ENCODE data around the gene B3GALT5.

DNA sequence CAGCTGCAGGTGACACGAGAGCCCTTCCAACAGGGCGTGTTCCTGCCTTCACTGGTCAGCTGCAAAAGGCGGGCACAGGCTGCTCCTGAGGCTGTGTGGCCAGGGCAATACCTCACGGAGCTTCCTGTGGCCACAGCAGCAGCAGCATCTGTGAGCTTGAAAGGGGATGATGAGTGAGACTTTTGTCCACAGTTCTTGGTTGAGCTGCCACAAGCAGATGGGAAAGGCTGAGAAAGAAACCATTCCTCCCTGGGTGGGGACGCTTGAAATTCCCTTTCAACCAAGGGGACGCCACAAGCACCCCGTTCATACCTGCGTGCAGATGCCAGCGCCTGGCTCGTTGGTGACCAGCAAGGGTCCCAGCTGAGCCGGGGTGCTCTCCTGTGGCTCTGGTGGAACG is 37.6 kb downstream of the B3GALT5 start:
- TF ChIP-seq, protein P1, sequence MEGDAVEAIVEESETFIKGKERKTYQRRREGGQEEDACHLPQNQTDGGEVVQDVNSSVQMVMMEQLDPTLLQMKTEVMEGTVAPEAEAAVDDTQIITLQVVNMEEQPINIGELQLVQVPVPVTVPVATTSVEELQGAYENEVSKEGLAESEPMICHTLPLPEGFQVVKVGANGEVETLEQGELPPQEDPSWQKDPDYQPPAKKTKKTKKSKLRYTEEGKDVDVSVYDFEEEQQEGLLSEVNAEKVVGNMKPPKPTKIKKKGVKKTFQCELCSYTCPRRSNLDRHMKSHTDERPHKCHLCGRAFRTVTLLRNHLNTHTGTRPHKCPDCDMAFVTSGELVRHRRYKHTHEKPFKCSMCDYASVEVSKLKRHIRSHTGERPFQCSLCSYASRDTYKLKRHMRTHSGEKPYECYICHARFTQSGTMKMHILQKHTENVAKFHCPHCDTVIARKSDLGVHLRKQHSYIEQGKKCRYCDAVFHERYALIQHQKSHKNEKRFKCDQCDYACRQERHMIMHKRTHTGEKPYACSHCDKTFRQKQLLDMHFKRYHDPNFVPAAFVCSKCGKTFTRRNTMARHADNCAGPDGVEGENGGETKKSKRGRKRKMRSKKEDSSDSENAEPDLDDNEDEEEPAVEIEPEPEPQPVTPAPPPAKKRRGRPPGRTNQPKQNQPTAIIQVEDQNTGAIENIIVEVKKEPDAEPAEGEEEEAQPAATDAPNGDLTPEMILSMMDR (IDR thresholded peaks at IDR 0.05; ENCODE audit: low read length), result no peak
- TF ChIP-seq EZH2phosphoT487 (IDR thresholded peaks at IDR 0.05; ENCODE audit: low read length), result no peak
- no peak for TF ChIP-seq EZH2 (optimal IDR thresholded peaks at IDR 0.05; ENCODE audit: low read depth, low read length)

All from MM.1S (cell line).